Fibroblast of skin of abdomen (primary cell): ENCODE data around the gene C1S.
"Not testable (repeated sequence)": the region's sequence is repeated elsewhere in the genome, so short reads cannot be mapped to it uniquely, and the experiment has no call there.

Experiments used
- DNase-seq: peaks from one replicate; pipeline ENCODE4 v3.0.0-alpha.2; 2013

The C1S gene

GRCh38 chr12:7103837-7104584 is 43.5 kb downstream of the C1S start:
- no peak for DNase-seq

GRCh38 chr12:7106082-7106481 is 45.6 kb downstream of the C1S start:
- no peak for DNase-seq

GRCh38 chr12:7107181-7107580 is 46.7 kb downstream of the C1S start:
- DNase-seq, result not testable (repeated sequence)

DNA sequence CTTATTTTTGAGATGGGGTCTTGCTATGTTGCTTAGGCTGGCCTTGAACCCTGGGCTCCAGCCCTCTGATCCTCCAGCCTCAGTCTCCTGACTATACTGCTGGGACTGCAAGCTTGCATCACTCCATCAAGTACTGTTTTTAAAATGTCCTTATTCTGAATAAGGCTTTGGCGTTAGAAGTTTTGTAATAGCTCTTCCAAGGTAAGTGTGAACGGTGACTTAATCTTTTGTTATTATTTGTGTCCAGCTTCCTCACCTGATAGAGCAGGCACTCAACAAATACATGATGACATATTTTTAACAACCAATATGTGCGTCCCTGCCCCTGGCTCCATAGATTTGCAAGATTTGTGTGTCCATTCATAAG is 47.1 kb downstream of the C1S start:
- no peak for DNase-seq

- DNase-seq, result peak; percentile 78
Measured at GRCh38 chr12:7108003-7108795, 47.7 kb downstream of the C1S start.

DNA sequence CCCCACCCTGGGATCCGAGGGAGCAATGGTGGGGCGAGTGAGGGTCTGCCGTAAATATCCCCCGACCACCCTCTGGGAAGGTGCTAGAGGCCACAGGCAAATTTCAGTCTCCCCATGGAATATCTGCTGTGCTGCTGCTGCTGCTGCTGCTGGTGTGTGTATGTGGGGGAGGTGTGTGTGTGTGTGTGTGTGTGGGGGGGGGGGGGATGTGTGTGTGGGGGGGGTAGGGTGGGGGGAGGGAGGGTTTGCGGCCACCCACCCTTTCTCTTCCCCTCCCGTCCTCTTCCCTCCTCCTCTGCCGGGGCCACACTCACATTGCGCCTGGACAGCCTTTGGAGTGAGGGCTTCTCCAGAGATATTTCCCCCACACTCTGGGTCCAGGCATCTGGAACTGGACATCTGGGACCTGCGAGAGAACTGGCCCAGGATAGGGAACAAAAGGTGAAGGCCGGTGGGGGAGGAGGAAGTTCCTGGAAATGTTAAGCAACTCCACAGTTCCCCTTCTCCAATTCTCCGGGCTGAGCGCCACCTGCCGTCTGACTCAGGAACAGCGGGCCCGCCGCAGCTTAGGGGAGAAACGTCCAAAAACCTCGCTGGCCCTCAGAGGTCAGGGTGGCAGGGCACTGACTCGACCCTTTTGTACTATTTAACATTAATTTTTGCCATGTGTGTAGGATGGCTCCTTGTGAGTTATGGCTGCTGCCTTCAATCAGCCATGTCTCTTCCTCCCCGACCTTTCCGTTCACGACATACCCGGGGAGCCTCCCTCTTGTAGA is 48.5 kb downstream of the C1S start, which contains the start of gene C1RL:
TSS of gene C1RL (minus strand) at position 419 of the 776 bp plus-strand sequence. CDS start at position 385, 34 bp downstream.
- DNase-seq, result peak; percentile 84

- DNase-seq, result no peak
Measured at GRCh38 chr12:7109572-7109920, 49.0 kb downstream of the C1S start.

- no peak for DNase-seq
Measured at GRCh38 chr12:7110661-7111060, 50.1 kb downstream of the C1S start.

DNA sequence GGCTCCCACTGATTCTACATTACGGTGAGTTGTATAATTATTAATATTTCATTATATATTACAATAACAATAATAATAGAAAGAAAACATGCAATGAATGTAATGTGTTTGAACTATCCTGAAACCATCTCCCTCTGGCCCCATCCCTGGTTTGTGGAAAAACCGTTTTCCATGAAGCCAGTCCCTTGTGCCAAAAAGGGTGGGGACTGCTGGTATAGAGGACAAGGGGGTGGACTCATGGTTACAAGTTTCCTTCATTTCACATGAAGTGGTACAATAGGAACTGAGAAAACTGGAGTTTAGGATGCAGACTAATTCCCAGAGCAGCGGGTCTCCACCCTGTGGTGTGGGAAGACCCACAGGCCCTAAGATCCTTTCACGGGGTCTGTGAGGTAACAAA is 51.5 kb downstream of the C1S start:
- DNase-seq, result no peak

DNA sequence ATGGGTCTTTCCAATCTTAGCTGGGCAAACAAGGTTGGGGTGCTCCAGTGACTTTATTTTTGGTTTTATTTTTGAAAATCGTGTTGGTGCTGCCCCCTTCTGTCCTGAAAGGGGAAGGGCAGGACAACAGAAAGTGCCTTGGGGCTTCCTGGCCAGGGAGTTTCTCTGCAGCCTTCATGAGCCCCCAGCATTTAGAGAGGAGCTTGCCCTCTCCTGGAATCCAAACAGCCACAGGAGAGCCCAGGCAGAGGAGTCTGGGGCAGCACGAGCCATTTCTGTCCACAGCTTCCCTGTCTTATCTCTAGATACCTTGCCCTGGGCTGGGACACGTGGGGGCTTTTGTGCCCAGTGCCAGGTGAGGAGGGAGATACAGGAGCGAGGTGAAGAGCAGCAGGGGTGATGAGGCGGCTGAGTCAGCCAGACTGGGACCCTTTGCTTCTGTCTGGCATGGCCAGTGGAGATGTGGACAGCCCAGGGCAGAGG is 52.9 kb downstream of the C1S start:
- peak; percentile 47 for DNase-seq

GRCh38 chr12:7114008-7114407 is 53.5 kb downstream of the C1S start:
- DNase-seq, result no peak

DNA sequence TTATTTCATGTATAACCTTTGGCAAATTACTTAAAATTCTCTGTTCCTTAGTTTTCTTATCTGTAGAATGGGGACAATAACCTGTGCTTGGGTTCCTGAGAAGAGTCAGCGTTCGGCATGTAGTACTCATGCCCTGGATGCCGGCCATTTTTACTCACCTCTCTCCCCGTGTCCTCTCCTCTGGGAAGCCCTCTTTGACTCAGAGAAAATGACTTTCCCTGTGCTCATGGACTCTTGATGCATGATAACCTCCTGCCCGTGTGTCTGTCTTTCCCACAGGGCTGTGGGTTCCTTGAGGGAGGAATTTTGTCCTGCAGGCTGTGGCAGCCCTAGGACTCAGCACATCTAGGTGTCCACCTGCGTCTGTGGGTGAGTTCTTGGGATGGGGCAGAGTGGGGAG is 54.3 kb downstream of the C1S start:
- no peak for DNase-seq

DNA sequence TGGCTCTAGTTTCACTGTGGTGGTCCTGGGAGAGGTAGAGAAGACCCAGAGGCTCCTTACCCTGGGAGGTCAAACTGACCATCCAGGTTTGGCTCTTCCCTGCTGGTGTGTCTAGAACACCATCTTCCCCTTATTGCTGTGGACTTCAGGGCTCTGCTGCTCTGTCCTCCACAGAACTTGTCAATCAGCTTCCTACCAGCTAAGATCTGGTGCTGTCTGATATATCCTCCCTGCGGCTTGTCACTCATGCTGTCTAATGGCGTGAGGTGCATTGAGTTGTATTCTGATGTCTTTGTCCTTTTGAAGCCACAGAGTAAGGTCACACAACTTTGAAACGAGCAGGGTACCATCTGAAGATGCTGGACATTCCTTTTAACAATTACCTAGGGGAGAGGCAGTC is 55.7 kb downstream of the C1S start:
- DNase-seq, result no peak

DNA sequence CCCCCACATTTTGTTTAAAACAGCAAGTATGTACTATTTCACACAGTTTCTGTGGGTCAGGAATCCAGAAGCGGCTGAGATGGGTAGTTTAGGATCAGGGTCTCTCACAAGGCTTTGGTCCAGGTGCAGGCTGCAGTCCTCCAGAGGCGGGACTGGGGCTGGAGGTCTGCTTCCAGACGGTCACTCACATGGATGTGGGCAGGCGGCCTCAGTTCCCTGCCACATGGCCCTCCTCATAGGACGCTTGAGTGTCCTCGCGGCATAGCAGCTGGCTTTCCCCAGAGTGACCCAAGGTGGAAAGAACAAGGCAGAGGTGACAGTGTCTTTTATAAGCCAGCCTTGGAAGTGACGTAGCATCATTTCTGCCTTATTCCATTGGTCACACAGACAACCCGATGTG is 56.4 kb downstream of the C1S start:
- no peak for DNase-seq

DNA sequence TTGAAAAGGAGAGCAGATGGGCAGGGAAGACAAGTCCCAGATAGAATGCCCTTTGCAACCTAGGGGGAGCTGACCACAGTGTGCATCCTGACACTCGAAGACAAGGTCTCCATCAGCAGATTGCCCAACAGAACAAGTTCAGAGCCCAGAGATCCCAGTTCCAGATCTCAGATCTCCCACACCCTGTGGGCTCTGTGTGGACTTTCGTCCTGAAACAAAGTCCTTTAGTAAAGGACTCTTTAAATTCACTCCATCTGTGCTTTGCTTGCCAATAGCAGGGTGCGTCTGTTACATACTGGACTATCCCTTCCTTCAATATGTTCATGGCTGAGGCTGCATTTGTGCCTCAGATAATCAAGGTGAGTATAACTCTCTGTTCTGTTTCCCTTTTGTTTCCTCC is 57.2 kb downstream of the C1S start:
- DNase-seq, result no peak

- no peak for DNase-seq
Measured at GRCh38 chr12:7118881-7119280, 58.4 kb downstream of the C1S start.

DNA sequence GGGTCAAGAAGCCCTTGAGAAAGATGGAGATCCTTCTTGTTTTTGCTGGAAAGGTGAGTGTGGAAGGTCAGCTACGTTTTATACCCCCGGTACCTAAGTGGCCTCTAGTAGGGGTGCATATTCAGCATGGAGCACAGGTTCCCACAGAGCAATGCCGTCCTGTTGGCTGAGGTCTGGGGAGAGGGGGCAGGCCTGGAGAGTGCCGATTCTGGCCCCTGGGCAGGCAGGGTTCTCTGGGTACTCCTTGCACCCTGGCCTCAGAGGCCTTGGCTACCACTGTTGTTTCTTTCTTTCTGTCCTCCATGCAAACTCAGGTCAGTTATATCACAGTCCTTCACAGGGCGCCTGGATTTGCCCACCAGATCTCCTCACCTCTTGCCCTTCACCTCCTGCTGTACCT is 59.6 kb downstream of the C1S start:
- DNase-seq, result no peak
